ENCODE results near the gene ALDH5A1. TPM values are rescaled to one million over a fixed set of nuclear protein-coding genes. Genes with fewer than 3 reads are reported as not detected.
"Not testable (repeated sequence)": the region's sequence is repeated elsewhere in the genome, so short reads cannot be mapped to it uniquely, and the experiment has no call there.

The ALDH5A1 gene
- total RNA-seq, 1 donor from 2014 or later, result 5.2 TPM

GRCh38 chr6:24500683-24501082 lies 5.9 kb downstream of the ALDH5A1 start:
- Histone ChIP-seq H3K27me3 (ENCODE audit: control insufficient read depth in 3 of 3, insufficient read depth in 3 of 3, low read length in 3 of 3) (no peaks in the 10 kb centered on the region), H3K9me3 (ENCODE audit: control insufficient read depth in 3 of 3, low read length in 3 of 3) (no peaks in the 10 kb centered on the region), H3K4me1 (ENCODE audit: control insufficient read depth in 3 of 3, insufficient read depth in 3 of 3, low read length in 3 of 3) (peaks cover 0 to 6% (median 0%) of the 10 kb centered on the region in 3 donors), H3K4me3 (ENCODE audit: low read length in 3 of 3) (no peak overlapping the region), H3K27ac (ENCODE audit: low read depth, low read length) (no peak overlapping the region), H3K9ac (ENCODE audit: low read depth in 1 of 3, low read length in 3 of 3) (no peak overlapping the region), H3K36me3 (ENCODE audit: control insufficient read depth in 3 of 3, insufficient read depth in 3 of 3, low read length in 3 of 3) (peaks cover 16 to 31% (median 30%) of the 10 kb centered on the region in 3 donors)

- H3K27ac ChIP-seq (ENCODE audit: low read depth, low read length), result no peak overlapping the region
- peaks cover 0 to under 1% (median 0%) of the 10 kb centered on the region in 3 donors for H3K4me1 ChIP-seq (ENCODE audit: control insufficient read depth in 3 of 3, insufficient read depth in 3 of 3, low read length in 3 of 3)
- no peaks in the 10 kb centered on the region for H3K9me3 ChIP-seq (ENCODE audit: control insufficient read depth in 3 of 3, low read length in 3 of 3)
- H3K36me3 ChIP-seq (ENCODE audit: control insufficient read depth in 3 of 3, insufficient read depth in 3 of 3, low read length in 3 of 3), result peaks cover 16 to 31% (median 30%) of the 10 kb centered on the region in 3 donors
- no peaks in the 10 kb centered on the region for H3K27me3 ChIP-seq (ENCODE audit: control insufficient read depth in 3 of 3, insufficient read depth in 3 of 3, low read length in 3 of 3)
- no peak overlapping the region for H3K9ac ChIP-seq (ENCODE audit: low read depth in 1 of 3, low read length in 3 of 3)
- H3K4me3 ChIP-seq (ENCODE audit: low read length in 3 of 3), result no peak overlapping the region
These were observed 6.6 kb downstream of the ALDH5A1 start for GRCh38 chr6:24501374-24501773.

- H3K27ac ChIP-seq (ENCODE audit: low read depth, low read length), result no peak overlapping the region
These were observed 7.1 kb downstream of the ALDH5A1 start for GRCh38 chr6:24501914-24502313.

GRCh38 chr6:24504287-24504648 lies 9.5 kb downstream of the ALDH5A1 start:
- Histone ChIP-seq H3K27me3 (ENCODE audit: control insufficient read depth in 3 of 3, insufficient read depth in 3 of 3, low read length in 3 of 3) (no peaks in the 10 kb centered on the region), H3K4me1 (ENCODE audit: control insufficient read depth in 3 of 3, insufficient read depth in 3 of 3, low read length in 3 of 3) (no peaks in the 10 kb centered on the region), H3K9me3 (ENCODE audit: control insufficient read depth in 3 of 3, low read length in 3 of 3) (no peaks in the 10 kb centered on the region), H3K36me3 (ENCODE audit: control insufficient read depth in 3 of 3, insufficient read depth in 3 of 3, low read length in 3 of 3) (peaks cover 10 to 24% (median 23%) of the 10 kb centered on the region in 3 donors), H3K9ac (ENCODE audit: low read depth in 1 of 3, low read length in 3 of 3) (no peak overlapping the region), H3K4me3 (ENCODE audit: low read length in 3 of 3) (no peak overlapping the region), H3K27ac (ENCODE audit: low read depth, low read length) (no peak overlapping the region)

More at GRCh38 chr6:24501914-24502313, 7.1 kb downstream of the ALDH5A1 start:
- Histone ChIP-seq H3K36me3 (ENCODE audit: control insufficient read depth in 3 of 3, insufficient read depth in 3 of 3, low read length in 3 of 3) (peaks cover 13 to 30% (median 28%) of the 10 kb centered on the region in 3 donors), H3K4me1 (ENCODE audit: control insufficient read depth in 3 of 3, insufficient read depth in 3 of 3, low read length in 3 of 3) (no peaks in the 10 kb centered on the region), H3K27me3 (ENCODE audit: control insufficient read depth in 3 of 3, insufficient read depth in 3 of 3, low read length in 3 of 3) (no peaks in the 10 kb centered on the region), H3K9ac (ENCODE audit: low read depth in 1 of 3, low read length in 3 of 3) (no peak overlapping the region), H3K9me3 (ENCODE audit: control insufficient read depth in 3 of 3, low read length in 3 of 3) (no peaks in the 10 kb centered on the region), H3K4me3 (ENCODE audit: low read length in 3 of 3) (no peak overlapping the region)

- no peaks in the 10 kb centered on the region for H3K27me3 ChIP-seq (ENCODE audit: control insufficient read depth in 3 of 3, insufficient read depth in 3 of 3, low read length in 3 of 3)
- H3K4me1 ChIP-seq (ENCODE audit: control insufficient read depth in 3 of 3, insufficient read depth in 3 of 3, low read length in 3 of 3), result no peaks in the 10 kb centered on the region
- no peak overlapping the region for H3K4me3 ChIP-seq (ENCODE audit: low read length in 3 of 3)
- no peak overlapping the region for H3K27ac ChIP-seq (ENCODE audit: low read depth, low read length)
- peaks cover 10 to 24% (median 23%) of the 10 kb centered on the region in 3 donors for H3K36me3 ChIP-seq (ENCODE audit: control insufficient read depth in 3 of 3, insufficient read depth in 3 of 3, low read length in 3 of 3)
- no peaks in the 10 kb centered on the region for H3K9me3 ChIP-seq (ENCODE audit: control insufficient read depth in 3 of 3, low read length in 3 of 3)
- H3K9ac ChIP-seq (ENCODE audit: low read depth in 1 of 3, low read length in 3 of 3), result no peak overlapping the region
These were observed 10.1 kb downstream of the ALDH5A1 start for GRCh38 chr6:24504649-24505586.

GRCh38 chr6:24506814-24507520 lies 12.2 kb downstream of the ALDH5A1 start:
- H3K36me3 ChIP-seq (ENCODE audit: control insufficient read depth in 3 of 3, insufficient read depth in 3 of 3, low read length in 3 of 3), result peaks cover 10 to 28% (median 23%) of the 10 kb centered on the region in 3 donors
- no peak overlapping the region for H3K4me3 ChIP-seq (ENCODE audit: low read length in 3 of 3)
- no peaks in the 10 kb centered on the region for H3K27me3 ChIP-seq (ENCODE audit: control insufficient read depth in 3 of 3, insufficient read depth in 3 of 3, low read length in 3 of 3)
- no peak overlapping the region for H3K9ac ChIP-seq (ENCODE audit: low read depth in 1 of 3, low read length in 3 of 3)
- peak overlapping the region; percentile 23 for H3K27ac ChIP-seq (ENCODE audit: low read depth, low read length)
- no peaks in the 10 kb centered on the region for H3K4me1 ChIP-seq (ENCODE audit: control insufficient read depth in 3 of 3, insufficient read depth in 3 of 3, low read length in 3 of 3)
- no peaks in the 10 kb centered on the region for H3K9me3 ChIP-seq (ENCODE audit: control insufficient read depth in 3 of 3, low read length in 3 of 3)

- H3K9ac ChIP-seq (ENCODE audit: low read depth in 1 of 3, low read length in 3 of 3); H3K27ac ChIP-seq (ENCODE audit: low read depth, low read length); H3K27me3 ChIP-seq (ENCODE audit: control insufficient read depth in 3 of 3, insufficient read depth in 3 of 3, low read length in 3 of 3); H3K4me3 ChIP-seq (ENCODE audit: low read length in 3 of 3); H3K9me3 ChIP-seq (ENCODE audit: control insufficient read depth in 3 of 3, low read length in 3 of 3); H3K4me1 ChIP-seq (ENCODE audit: control insufficient read depth in 3 of 3, insufficient read depth in 3 of 3, low read length in 3 of 3): not testable (repeated sequence)
- H3K36me3 ChIP-seq (ENCODE audit: control insufficient read depth in 3 of 3, insufficient read depth in 3 of 3, low read length in 3 of 3), result peaks cover 10 to 21% (median 18%) of the 10 kb centered on the region in 3 donors
These were observed 17.2 kb downstream of the ALDH5A1 start for GRCh38 chr6:24511976-24512375.

- H3K4me3 ChIP-seq (ENCODE audit: low read length in 3 of 3), result no peak overlapping the region
- no peak overlapping the region for H3K27ac ChIP-seq (ENCODE audit: low read depth, low read length)
- no peak overlapping the region for H3K9ac ChIP-seq (ENCODE audit: low read depth in 1 of 3, low read length in 3 of 3)
- H3K4me1 ChIP-seq (ENCODE audit: control insufficient read depth in 3 of 3, insufficient read depth in 3 of 3, low read length in 3 of 3), result no peaks in the 10 kb centered on the region
- no peaks in the 10 kb centered on the region for H3K27me3 ChIP-seq (ENCODE audit: control insufficient read depth in 3 of 3, insufficient read depth in 3 of 3, low read length in 3 of 3)
- H3K36me3 ChIP-seq (ENCODE audit: control insufficient read depth in 3 of 3, insufficient read depth in 3 of 3, low read length in 3 of 3), result peaks cover 11 to 27% (median 23%) of the 10 kb centered on the region in 3 donors
- H3K9me3 ChIP-seq (ENCODE audit: control insufficient read depth in 3 of 3, low read length in 3 of 3), result no peaks in the 10 kb centered on the region
These were observed 18.8 kb downstream of the ALDH5A1 start for GRCh38 chr6:24513602-24514001.

- peaks cover 16 to 29% (median 29%) of the 10 kb centered on the region in 3 donors for H3K36me3 ChIP-seq (ENCODE audit: control insufficient read depth in 3 of 3, insufficient read depth in 3 of 3, low read length in 3 of 3)
- H3K4me1 ChIP-seq (ENCODE audit: control insufficient read depth in 3 of 3, insufficient read depth in 3 of 3, low read length in 3 of 3), result no peaks in the 10 kb centered on the region
- H3K4me3 ChIP-seq (ENCODE audit: low read length in 3 of 3), result no peak overlapping the region
- no peak overlapping the region for H3K27ac ChIP-seq (ENCODE audit: low read depth, low read length)
- H3K9ac ChIP-seq (ENCODE audit: low read depth in 1 of 3, low read length in 3 of 3), result no peak overlapping the region
- no peaks in the 10 kb centered on the region for H3K9me3 ChIP-seq (ENCODE audit: control insufficient read depth in 3 of 3, low read length in 3 of 3)
- no peaks in the 10 kb centered on the region for H3K27me3 ChIP-seq (ENCODE audit: control insufficient read depth in 3 of 3, insufficient read depth in 3 of 3, low read length in 3 of 3)
These were observed 23.1 kb downstream of the ALDH5A1 start for GRCh38 chr6:24517659-24518543.

Measured in skeletal muscle tissue (tissue), 4 donors.